Psoas muscle (tissue), 8 donors: ENCODE data around the gene MMD. TPM values are rescaled to one million over a fixed set of nuclear protein-coding genes. Genes with fewer than 3 reads are reported as not detected.
"Not testable (repeated sequence)": the region's sequence is repeated elsewhere in the genome, so short reads cannot be mapped to it uniquely, and the experiment has no call there.

Experiments used
- ATAC-seq, 4 donors: fragments of 200-7000 bp; cut with Tn5 transposase; one replicate each; pipeline ENCODE4 v1.9.1; 2020; ENCODE audit warnings: moderate library complexity in 3 of 4, mild to moderate bottlenecking in 2 of 4
- DNase-seq, 2 donors: peaks; one replicate each; pipeline ENCODE4 v3.0.0-alpha.2; 2020
- H3K27ac ChIP-seq: fragments of 200-600 bp; one replicate; pipeline ENCODE4 v1.8.0; 2022
- H3K27me3 ChIP-seq, 3 donors: fragments of 200-600 bp in 1 of 3; one replicate each; pipeline versions ENCODE4 v1.6.1 to v1.8.0; 2013 to 2022; ENCODE audit warnings: low read length in 2 of 3, mild to moderate bottlenecking in 2 of 3, moderate library complexity in 1 of 3; ENCODE audit not compliant: insufficient read depth in 3 of 3
- H3K36me3 ChIP-seq, 2 donors: fragments of 200-600 bp in 1 of 2; one replicate each; pipeline versions ENCODE4 v1.6.1 to v1.8.0; 2013 to 2022; ENCODE audit warnings: low read depth in 1 of 2, mild to moderate bottlenecking in 1 of 2, moderate library complexity in 1 of 2; ENCODE audit not compliant: insufficient read depth in 1 of 2
- H3K4me1 ChIP-seq: fragments of 200-600 bp; one replicate; pipeline ENCODE4 v1.8.0; 2022
- H3K4me3 ChIP-seq: fragments of 200-600 bp; one replicate; pipeline ENCODE4 v1.8.0; 2022; ENCODE audit warnings: mild to moderate bottlenecking
- H3K9me3 ChIP-seq: fragments of 200-600 bp; one replicate; pipeline ENCODE4 v1.8.0; 2022
- WGBS, 3 donors: extraction: QIAGEN DNeasy Blood & Tissue Kit; methylation state at CpG; one replicate each; pipeline versions ENCODE4 v1.1.6 to v1.1.7; 2013; 5-methylcytosine and 5-hydroxymethylcytosine counted together
- intact Hi-C, 2 donors: fragments of 100-400 bp; cut with DNase I; formaldehyde crosslinking; loops; one replicate each; pipeline versions ENCODE4 v1.11.0 to v1.14.2; 2022
- long read RNA-seq, 2 donors: library from polyadenylated mRNA; unstranded; transcript quantifications; one replicate each; pipeline ENCODE4 v2.0.0, GENCODE V29; 2021
- polyA plus RNA-seq, 3 donors: library from polyadenylated mRNA; stranded (reverse); fragments of 200-250 nt; gene quantifications; one replicate each; pipeline ENCODE4 v1.2.3, GENCODE V29; 2013
- total RNA-seq, 4 donors: library from RNA; stranded (reverse); fragmentation: NEBNext Ultra II Directional in 2 of 4; extraction: Animal tissue kit (Norgen Biotek cat#: 25700) in 2 of 4; gene quantifications; one replicate each; pipeline versions ENCODE4 v1.2.1 to v1.2.4, GENCODE V29; 2021 to 2023
- TF ChIP-seq, protein P1 (sequence below): fragments of 200-600 bp; IDR thresholded peaks from one replicate; pipeline ENCODE4 v1.8.0; 2022; ENCODE audit warnings: antibody characterized with exemption
- donor health status: healthy with polysubstance abuse.
- donor health status: DM: no; HTN: no; CAD: no; lungs with moderate emphysema.
- donor health status: Bipolar disorder and iron deficiency.
- donor health status: healthy.
- donor health status: DM: yes; HTN: yes; CAD: no.
- donor health status: DM: no; HTN: no; CAD: no.
- donor health status: DM: no; HTN: no; CAD: no.
- donor health status: DM: yes; HTN: yes; CAD: no.

MMD gene, protein sequence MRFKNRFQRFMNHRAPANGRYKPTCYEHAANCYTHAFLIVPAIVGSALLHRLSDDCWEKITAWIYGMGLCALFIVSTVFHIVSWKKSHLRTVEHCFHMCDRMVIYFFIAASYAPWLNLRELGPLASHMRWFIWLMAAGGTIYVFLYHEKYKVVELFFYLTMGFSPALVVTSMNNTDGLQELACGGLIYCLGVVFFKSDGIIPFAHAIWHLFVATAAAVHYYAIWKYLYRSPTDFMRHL
- total RNA-seq = 1 to 10 TPM; 3.0 to 9.2 (median 4.2) TPM
- 10 to 100 TPM in 1 of 3 donors, 1 to 10 TPM in 2; 6.2 to 11.0 (median 7.6) TPM for polyA plus RNA-seq
- long read RNA-seq, donor 1, transcript MMD-201 (7 exons, 2,735 nt) = major isoform, 8 of 10 reads
- long read RNA-seq, donor 1, partial matches to known transcripts = 0 of 10 reads
- long read RNA-seq, donor 1, other reads (novel, unspliced or antisense) = 2 of 10 reads
- long read RNA-seq, donor 2, transcript MMD-201 (7 exons, 2,735 nt) = major isoform, 10 of 15 reads
- long read RNA-seq, donor 2, partial matches to known transcripts = 0 of 15 reads
- long read RNA-seq, donor 2, other reads (novel, unspliced or antisense) = 4 of 15 reads

GRCh38 chr17:55421179-55421934 is at the start of gene MMD:
TSS of gene MMD (minus strand) at chr17:55421835. CDS start at chr17:55421695, 140 bp downstream.
- Histone ChIP-seq H3K9me3 (no peaks in the 10 kb centered on the region), H3K27me3 (peaks cover 0 to 4% (median 0%) of the 10 kb centered on the region in 3 donors), H3K4me3 (peak within 1 kb of the TSS; percentile 85), H3K36me3 (no peaks in the 10 kb centered on the region), H3K4me1 (peaks cover 19% of the 10 kb centered on the region), H3K27ac (peak within 1 kb of the TSS; percentile 78)
- peak; percentile 10 to 42 (median 28) for ATAC-seq
- TF ChIP-seq, protein P1, sequence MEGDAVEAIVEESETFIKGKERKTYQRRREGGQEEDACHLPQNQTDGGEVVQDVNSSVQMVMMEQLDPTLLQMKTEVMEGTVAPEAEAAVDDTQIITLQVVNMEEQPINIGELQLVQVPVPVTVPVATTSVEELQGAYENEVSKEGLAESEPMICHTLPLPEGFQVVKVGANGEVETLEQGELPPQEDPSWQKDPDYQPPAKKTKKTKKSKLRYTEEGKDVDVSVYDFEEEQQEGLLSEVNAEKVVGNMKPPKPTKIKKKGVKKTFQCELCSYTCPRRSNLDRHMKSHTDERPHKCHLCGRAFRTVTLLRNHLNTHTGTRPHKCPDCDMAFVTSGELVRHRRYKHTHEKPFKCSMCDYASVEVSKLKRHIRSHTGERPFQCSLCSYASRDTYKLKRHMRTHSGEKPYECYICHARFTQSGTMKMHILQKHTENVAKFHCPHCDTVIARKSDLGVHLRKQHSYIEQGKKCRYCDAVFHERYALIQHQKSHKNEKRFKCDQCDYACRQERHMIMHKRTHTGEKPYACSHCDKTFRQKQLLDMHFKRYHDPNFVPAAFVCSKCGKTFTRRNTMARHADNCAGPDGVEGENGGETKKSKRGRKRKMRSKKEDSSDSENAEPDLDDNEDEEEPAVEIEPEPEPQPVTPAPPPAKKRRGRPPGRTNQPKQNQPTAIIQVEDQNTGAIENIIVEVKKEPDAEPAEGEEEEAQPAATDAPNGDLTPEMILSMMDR = no peak
- intact Hi-C loops = loop anchor here in 1 of 2 donors (5.0 kb wide), 1 partner anchor 91 kb away; the partner anchor contains the start of gene SMIM36
- peak; percentile 26 to 60 for DNase-seq
- 0% methylated on average over 48 to 62 of the region's 62 CpGs for WGBS, 3 donors

- TF ChIP-seq, protein P1 = no peak
- no peaks in the 10 kb centered on the region for H3K4me1 ChIP-seq
- no peak for ATAC-seq
- H3K27me3 ChIP-seq = no peaks in the 10 kb centered on the region
- no peaks in the 10 kb centered on the region for H3K9me3 ChIP-seq
- DNase-seq = no peak
- no peak overlapping the region for H3K4me3 ChIP-seq
- 44 to 57% (median 51%) methylated on average over 7 of the region's 7 CpGs for WGBS, 3 donors
- H3K36me3 ChIP-seq = no peaks in the 10 kb centered on the region
- H3K27ac ChIP-seq = no peak overlapping the region
- intact Hi-C loops = no loop called here
These were observed 45.0 kb upstream of the MMD start for GRCh38 chr17:55466671-55467070.

- DNase-seq, H3K27ac ChIP-seq, H3K4me1 ChIP-seq, H3K27me3 ChIP-seq, H3K4me3 ChIP-seq, ATAC-seq, H3K36me3 ChIP-seq, H3K9me3 ChIP-seq, intact Hi-C loops: not testable (repeated sequence)
- WGBS, 3 donors = 82 to 87% (median 86%) methylated on average over 4 of the region's 4 CpGs
These were observed 44.1 kb upstream of the MMD start for GRCh38 chr17:55465771-55466170.

- intact Hi-C loops = no loop called here
- Histone ChIP-seq H3K27ac (no peak overlapping the region), H3K4me3 (no peak overlapping the region), H3K9me3 (no peaks in the 10 kb centered on the region), H3K36me3 (no peaks in the 10 kb centered on the region), H3K27me3 (no peaks in the 10 kb centered on the region), H3K4me1 (no peaks in the 10 kb centered on the region)
- DNase-seq (no peak), ATAC-seq (no peak)
- TF ChIP-seq, protein P1 = no peak
- WGBS, 3 donors = 72 to 81% (median 72%) methylated on average over 2 of the region's 2 CpGs
These were observed 42.0 kb upstream of the MMD start for GRCh38 chr17:55463600-55463999.

- Histone ChIP-seq H3K27me3 (no peaks in the 10 kb centered on the region), H3K4me3 (no peak overlapping the region), H3K9me3 (no peaks in the 10 kb centered on the region), H3K27ac (no peak overlapping the region), H3K36me3 (no peaks in the 10 kb centered on the region), H3K4me1 (no peaks in the 10 kb centered on the region)
- TF ChIP-seq, protein P1 = no peak
- intact Hi-C loops = no loop called here
- DNase-seq (no peak), ATAC-seq (no peak)
These were observed 41.1 kb upstream of the MMD start for GRCh38 chr17:55462711-55463110.
